GM18873 (cell line): ENCODE data around the gene MYPN.

ENCODE experiments used
- ATAC-seq: cut with Tn5 transposase; IDR thresholded peaks from one replicate; pipeline ENCODE4 v1.9.1; 2021; ENCODE audit warnings: mild to moderate bottlenecking, moderate library complexity, moderate number of reproducible peaks; ENCODE audit not compliant: unreplicated experiment, low FRiP score

The MYPN gene

GRCh38 chr10:68251625-68252495, 142.6 kb downstream of the MYPN start:
- ATAC-seq: no peak

GRCh38 chr10:68253346-68253745, 144.1 kb downstream of the MYPN start:
- ATAC-seq: no peak

GRCh38 chr10:68261132-68261856, 152.0 kb downstream of the MYPN start:
- no peak for ATAC-seq
